NOMO-1 (cell line): Measurements from ENCODE around the gene GIT1.

Source experiments
- DNase-seq, 2 experiments: peaks; one replicate each; lab custom pipeline; 2025; ENCODE audit not compliant: unreplicated experiment in 2 of 2; lab: John Stamatoyannopoulos, UW

Gene GIT1

GRCh38 chr17:29593591-29594518, 4.4 kb upstream of the GIT1 start:
- peak; percentile 26 to 29 for DNase-seq

GRCh38 chr17:29592850-29593551, 3.6 kb upstream of the GIT1 start, which contains the start of gene ANKRD13B:
Gene ANKRD13B, plus strand, starts transcription at chr17:29593132. Its CDS starts 490 bp downstream, at chr17:29593622.
- DNase-seq = peak in 1 of 2 experiments; percentile 13

DNA sequence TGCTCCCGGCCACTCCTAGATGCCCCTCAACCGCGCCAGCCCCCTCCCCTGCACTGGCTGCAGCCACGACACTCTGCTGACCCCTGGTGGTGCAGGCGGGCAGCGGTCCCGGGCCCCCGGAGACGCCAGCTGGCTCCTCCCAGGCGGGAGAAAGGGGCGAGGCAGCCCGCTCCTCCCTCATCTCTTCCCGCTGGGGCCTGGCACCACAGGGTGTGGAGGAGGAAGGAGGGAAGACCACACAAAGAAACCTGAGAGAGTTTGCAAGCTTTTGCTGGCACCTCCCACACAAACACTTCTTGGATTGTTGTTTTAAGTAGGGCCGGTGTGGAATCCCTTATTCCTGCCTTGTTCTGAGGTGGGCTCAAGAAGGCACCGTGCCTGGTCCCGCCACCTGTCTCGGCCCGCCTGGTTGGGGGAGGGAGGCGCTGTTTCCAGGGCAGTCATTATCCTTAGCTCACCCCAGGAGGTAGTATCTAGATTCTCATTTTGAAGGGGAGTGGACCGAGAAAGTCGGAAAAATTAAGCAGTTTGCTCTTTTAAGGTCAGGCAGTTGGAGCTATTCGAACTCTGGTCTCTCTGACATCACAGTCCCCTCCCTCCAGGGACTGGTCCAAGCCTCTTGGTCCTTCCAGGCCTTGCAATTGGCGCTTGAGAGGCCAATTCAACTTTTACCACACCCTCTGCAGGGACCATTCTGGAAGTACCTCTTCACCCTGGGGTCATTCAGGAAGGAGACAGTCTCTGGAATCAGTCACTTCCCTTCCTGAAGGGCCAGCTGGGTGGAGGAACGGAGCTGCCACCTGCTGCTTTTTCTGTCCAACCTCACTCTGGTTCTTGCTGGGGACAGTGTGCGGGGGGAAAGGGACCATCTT, 2.5 kb upstream of the GIT1 start:
- DNase-seq = peak; percentile 47 to 74

DNA sequence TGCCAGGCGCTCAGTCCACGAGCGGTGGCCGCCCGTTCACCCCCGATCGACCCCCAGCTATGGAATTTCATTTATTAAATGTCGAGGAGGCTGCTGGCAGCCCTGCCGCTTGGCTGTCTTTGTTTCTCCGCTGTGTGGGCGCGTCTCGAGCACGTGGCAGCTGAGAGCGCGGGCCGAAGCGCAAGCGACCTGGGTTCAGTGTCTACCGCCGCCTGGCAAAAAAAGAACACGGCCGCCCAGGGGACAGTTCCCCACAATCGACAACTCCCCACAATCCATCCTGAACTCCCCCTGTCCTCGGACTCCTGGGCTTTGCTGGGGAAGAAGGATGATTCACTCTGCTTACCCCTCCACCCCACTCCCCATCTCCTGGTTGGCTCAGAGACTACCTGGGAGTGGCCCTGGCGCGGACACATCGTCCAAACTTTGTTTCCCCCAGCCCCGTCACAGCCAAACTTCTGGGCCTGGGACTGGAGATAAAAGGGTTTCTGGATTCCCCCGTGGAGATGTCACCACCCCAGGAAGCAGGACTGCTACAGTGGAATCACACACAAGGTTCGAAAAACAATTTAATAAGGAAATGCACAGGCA, 1.8 kb upstream of the GIT1 start:
- no peak for DNase-seq

GRCh38 chr17:29590411-29591145, 1.1 kb upstream of the GIT1 start:
- DNase-seq = no peak

DNA sequence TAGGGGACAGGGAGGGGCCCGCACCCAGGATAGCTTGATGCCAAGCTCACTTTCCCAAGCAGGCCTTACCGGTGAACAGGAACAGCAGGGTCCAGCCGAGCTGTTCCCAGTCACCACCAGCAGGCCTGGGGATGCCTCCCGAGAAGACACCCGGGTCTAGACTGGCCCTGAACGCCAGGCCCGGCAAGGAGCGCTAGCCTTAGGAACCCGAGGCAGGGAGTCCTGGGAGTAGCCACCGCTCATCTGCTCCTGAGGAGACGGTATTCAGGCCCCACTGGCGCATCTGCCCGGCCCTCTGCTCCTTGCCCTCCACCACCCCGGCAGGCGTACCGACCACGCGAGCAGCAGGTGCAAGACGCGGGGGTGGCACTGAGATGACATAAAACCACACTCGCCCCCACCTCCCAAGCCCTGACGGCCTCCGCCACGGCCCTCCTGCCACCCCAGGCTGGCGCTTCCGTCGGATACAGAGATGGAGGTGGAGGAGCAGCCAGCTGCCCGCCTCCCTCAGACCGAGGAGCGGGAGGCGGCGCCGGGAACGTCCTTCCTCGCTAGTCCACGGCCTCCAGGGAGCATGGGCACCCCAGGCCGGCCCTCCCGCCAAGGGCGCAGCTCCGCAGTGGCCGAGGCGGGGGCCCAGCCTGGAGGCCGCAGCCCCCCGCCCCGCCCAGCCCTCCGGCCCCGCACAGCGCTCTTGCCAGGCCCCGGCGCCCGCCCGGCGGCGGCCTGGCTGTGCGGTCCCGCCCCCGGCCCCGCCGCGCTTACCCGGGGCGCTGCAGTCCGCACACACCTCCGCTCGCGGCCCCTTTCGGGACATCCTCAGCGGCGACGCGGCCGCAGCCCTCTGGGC, 661 bp downstream of the GIT1 start:
- DNase-seq = peak; percentile 11 to 13

- no peak for DNase-seq
Observed at GRCh38 chr17:29588017-29588561, 1.4 kb downstream of the GIT1 start.

DNA sequence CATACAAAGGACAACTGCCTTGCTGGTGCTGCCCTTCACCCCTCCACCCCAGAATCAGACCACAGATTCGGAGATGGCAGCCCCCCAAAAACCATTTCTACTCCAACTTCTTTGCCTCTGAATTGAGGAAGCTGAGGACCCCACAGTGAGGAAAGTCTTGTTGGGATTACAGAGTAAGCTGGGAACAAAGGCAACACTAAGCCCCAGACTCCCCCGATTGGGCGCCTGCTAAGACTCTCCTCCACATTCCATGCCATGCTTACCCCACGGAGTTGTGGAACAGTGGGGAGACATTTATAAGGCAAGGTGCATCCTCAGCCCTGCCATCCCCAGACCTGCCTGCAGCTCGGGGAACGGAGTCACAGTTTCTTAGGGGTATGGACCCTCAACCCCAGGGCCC, 1.9 kb downstream of the GIT1 start:
- DNase-seq = no peak

DNA sequence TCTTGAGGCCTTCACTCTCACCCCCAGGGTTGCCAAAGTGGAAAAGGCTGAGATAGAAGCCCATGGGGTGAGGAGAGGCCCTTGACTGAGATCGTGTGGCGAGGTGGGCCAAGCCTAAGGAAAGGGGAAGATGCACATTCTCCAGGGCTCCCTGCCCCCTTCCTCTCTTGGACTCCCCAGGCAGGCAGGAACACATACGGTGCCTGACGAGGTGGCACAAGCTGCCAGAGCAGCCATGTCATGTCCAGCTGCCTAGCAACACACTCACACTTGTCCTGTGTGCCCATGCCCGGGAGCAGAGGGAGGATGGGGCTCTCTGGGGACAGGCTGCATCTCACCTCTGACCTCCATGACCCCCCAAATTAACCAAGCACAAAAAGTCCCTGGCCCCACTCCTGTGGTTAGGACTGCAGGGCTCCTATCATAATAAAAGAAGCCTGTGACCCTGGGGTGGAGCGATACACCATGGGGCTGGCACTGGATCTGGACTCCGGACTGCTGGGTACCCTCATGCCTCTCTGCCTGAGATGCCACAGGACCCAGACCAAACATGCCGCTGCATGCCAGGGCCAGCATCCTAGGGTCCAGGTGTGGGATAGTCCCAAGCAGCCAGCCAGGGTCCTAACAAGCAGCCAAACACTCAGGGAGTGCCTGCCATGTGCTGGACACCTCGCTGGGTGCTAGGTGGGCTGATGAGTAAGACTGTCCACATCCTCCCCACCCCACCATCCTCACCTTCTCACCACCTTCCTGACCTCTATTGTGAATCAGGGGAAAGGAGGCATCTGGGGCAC, 2.6 kb downstream of the GIT1 start:
- DNase-seq = no peak

GRCh38 chr17:29585080-29585751, 4.2 kb downstream of the GIT1 start:
- DNase-seq = no peak

DNA sequence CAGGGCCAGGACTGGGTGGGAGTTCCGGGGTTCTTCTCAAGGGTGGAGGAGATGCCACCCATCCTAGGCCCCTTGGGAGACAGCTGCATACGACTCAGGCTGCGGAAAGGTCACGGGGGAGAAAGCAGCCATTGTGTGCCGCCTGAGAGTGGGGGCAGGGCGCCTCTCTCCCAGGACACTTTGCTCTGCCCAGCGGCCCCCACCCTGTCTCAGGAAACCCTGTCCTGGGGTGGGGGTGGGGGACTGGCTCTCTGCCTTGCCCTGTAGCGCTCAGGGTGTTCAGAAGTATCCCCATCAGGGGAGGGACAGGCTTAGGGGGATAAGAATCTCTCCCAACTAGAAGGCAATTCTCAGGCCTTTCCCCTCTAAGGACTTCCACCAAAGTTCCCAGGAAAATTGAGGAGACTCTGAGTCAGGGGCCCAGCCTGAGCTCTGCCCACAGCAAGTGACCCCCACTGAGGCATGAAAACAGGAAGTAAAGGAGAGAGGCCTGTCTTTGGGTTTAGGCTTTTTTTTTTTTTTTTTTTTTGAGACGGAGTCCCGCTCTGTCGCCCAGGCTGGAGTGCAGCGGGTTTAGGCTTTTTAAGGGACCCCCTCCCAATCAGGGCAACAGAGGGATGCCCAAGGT, 4.9 kb downstream of the GIT1 start:
- DNase-seq = peak in 1 of 2 experiments; percentile 11

- DNase-seq = no peak
Observed at GRCh38 chr17:29583324-29584248, 5.9 kb downstream of the GIT1 start.

GRCh38 chr17:29582772-29583171, 6.7 kb downstream of the GIT1 start:
- DNase-seq = no peak

DNA sequence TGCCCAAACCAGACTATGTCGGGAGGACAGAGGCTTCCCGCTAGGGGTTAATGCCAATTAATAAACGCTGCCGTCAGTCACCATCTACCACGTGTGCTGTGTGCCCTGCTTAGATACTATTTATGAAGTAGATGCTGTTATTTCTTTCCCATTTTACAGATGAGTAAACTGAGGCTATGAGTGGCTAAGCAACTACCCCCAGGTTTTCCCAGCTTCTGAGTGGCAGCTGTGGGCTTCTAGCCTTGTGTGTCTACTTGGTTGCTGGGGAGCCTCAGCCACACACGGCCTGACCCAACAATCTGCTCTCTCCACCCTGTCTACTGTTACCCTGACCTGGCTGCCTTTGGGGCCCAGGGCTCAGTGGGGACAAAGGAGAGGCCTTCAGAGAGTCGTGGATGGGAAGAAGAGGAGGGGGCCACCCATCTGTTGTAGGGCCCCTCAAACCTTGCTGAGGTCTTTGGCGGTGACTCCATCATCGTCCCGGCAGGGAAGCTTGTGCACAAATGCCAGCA, 7.1 kb downstream of the GIT1 start:
- DNase-seq = no peak

DNA sequence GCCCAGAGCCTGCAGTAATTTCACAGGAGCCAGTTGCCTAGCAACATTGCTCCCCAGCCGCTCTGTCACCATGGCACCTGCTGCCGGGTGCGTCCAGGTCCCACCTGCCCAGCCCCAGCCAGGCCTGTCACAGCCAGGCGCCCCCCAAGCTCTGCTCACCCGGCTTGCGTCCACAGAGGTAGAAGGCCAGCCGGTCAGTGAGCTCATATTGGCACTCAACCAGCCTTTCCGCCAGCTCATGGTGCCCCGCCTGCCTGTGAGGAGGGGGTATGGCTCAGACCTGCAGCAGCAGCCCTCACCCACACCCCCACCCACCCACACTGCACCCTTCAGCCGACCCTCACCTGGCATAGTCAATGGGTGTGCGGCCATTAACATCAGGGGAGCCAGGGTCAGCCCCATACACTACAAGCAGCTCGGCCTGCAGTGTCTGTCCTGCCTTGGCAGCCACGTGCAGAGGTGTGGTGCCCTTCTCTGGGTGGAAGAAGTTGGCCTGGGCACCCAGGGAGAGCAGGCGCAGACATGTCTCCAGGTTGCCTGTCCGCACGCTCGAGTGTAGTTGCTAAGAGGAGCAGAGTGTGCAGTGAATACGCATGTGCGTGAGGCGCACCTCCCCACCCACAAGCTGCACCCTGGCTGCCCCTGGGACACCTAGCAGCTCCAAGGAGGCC, 7.7 kb downstream of the GIT1 start:
- no peak for DNase-seq
